Spleen (tissue), 11 donors: ENCODE results near the gene ZNF462. TPM values are rescaled to one million over a fixed set of nuclear protein-coding genes. Genes with fewer than 3 reads are reported as not detected.

Experiments used
- DNase-seq: peaks from one replicate; pipeline ENCODE4 v3.0.0-alpha.2; 2020
- H3K27ac ChIP-seq, 8 donors: fragments of 200-600 bp; sonication (generic) in 7 of 8; 1 replicate in 4 of 8; 2 replicates in 4 of 8; pipeline versions ENCODE4 v1.5.0 to v1.8.0; 2016 to 2021; ENCODE audit warnings: inconsistent platforms in 4 of 8, mild to moderate bottlenecking in 4 of 8, moderate library complexity in 1 of 8
- H3K27me3 ChIP-seq, 7 donors: fragments of 200-600 bp; sonication (generic) in 6 of 7; replicated peaks in 1 of 7; 1 replicate in 4 of 7; 2 replicates in 3 of 7; pipeline versions ENCODE4 v1.5.0 to v1.8.0; 2016 to 2021; ENCODE audit warnings: inconsistent platforms in 3 of 7, mild to moderate bottlenecking in 1 of 7
- H3K36me3 ChIP-seq, 6 donors: fragments of 200-600 bp; sonication (generic) in 5 of 6; 1 replicate in 4 of 6; 2 replicates in 2 of 6; pipeline versions ENCODE4 v1.5.0 to v1.8.0; 2016 to 2021; ENCODE audit warnings: inconsistent platforms in 2 of 6
- H3K4me1 ChIP-seq, 6 donors: fragments of 200-600 bp; sonication (generic) in 5 of 6; 1 replicate in 3 of 6; 2 replicates in 3 of 6; pipeline versions ENCODE4 v1.5.0 to v1.8.0; 2016 to 2021; ENCODE audit warnings: inconsistent platforms in 3 of 6
- H3K4me3 ChIP-seq, 8 donors: fragments of 200-600 bp; sonication (generic) in 7 of 8; 1 replicate in 4 of 8; 2 replicates in 4 of 8; pipeline versions ENCODE4 v1.5.0 to v1.8.0; 2016 to 2021; ENCODE audit warnings: inconsistent platforms in 4 of 8, mild to moderate bottlenecking in 4 of 8, moderate library complexity in 2 of 8
- H3K9me3 ChIP-seq, 8 donors: fragments of 200-600 bp; sonication (generic) in 7 of 8; 1 replicate in 4 of 8; 2 replicates in 4 of 8; pipeline versions ENCODE4 v1.5.0 to v1.8.0; 2016 to 2021; ENCODE audit warnings: inconsistent platforms in 4 of 8
- CTCF ChIP-seq, 11 experiments: fragments of 200-600 bp in 7 of 11; fragments of 450-650 bp in 4 of 11; sonication (generic) in 4 of 11; IDR thresholded peaks in 8 of 11; conservative IDR thresholded peaks in 3 of 11; 1 replicate in 7 of 11; 2 replicates in 4 of 11; pipeline versions ENCODE4 v1.4.0 to v1.8.0; 2016 to 2021; ENCODE audit warnings: antibody characterized with exemption in 11 of 11, inconsistent platforms in 4 of 11, mild to moderate bottlenecking in 1 of 11
- POLR2A ChIP-seq, 3 donors: fragments of 450-650 bp; IDR thresholded peaks; one replicate each; pipeline ENCODE4 v1.5.1; 2017; ENCODE audit warnings: antibody characterized with exemption in 3 of 3, mild to moderate bottlenecking in 1 of 3
- POLR2AphosphoS5 ChIP-seq, 3 donors: sonication (generic); formaldehyde crosslinking; IDR thresholded peaks; one replicate each; pipeline ENCODE4 v1.5.1; 2017; ENCODE audit warnings: antibody characterized with exemption in 3 of 3
- WGBS, 5 donors: extraction: QIAGEN DNeasy Blood & Tissue Kit in 3 of 5; methylation state at CpG; one replicate each; pipeline versions ENCODE4 v1.1.5 to v1.1.7; 2013 to 2018; 5-methylcytosine and 5-hydroxymethylcytosine counted together
- intact Hi-C: fragments of 100-400 bp; cut with DNase I; formaldehyde crosslinking; loops from one replicate; pipeline ENCODE4 v1.15.0; 2023; ENCODE audit warnings: low total_unique reads
- polyA plus RNA-seq, 3 donors: library from polyadenylated mRNA; stranded (reverse); fragments of 200-250 nt; gene quantifications; one replicate each; pipeline ENCODE4 v1.2.1, GENCODE V29; 2013
- total RNA-seq, 7 donors: library from RNA; depleted of rRNA in 3 of 7; stranded (reverse); fragments of >200 nt in 3 of 7; fragmentation: NEBNext Ultra II Directional in 4 of 7; extraction: Animal tissue kit (Norgen Biotek cat#: 25700) in 4 of 7; gene quantifications; one replicate each; pipeline versions ENCODE4 v1.1.0 to v1.2.1, GENCODE V29; 2016 to 2021
- donor health status: healthy with polysubstance abuse.
- donor health status: DM: no; HTN: no; CAD: no; lungs with moderate emphysema.
- donor health status: DM: no; HTN: no; CAD: no.
- donor health status: Bipolar disorder and iron deficiency.
- donor health status: healthy.
- donor health status: DM: no; HTN: no; CAD: no.
- donor health status: DM: yes; HTN: yes; CAD: no.

The ZNF462 gene
- total and polyA plus RNA-seq, 10 donors: 0.36 to 38.9 (median 20.3) TPM

- no peaks in the 10 kb centered on the region for H3K27me3 ChIP-seq
- no peaks in the 10 kb centered on the region for H3K9me3 ChIP-seq
- TF ChIP-seq POLR2A (IDR thresholded peaks at IDR 0.05) (no peak), POLR2AphosphoS5 (IDR thresholded peaks at IDR 0.05) (no peak), CTCF (IDR thresholded peaks at IDR 0.05 in 8 of 11, conservative IDR thresholded peaks at IDR 0.05 in 3 of 11) (no peak)
- no peak overlapping the region for H3K27ac ChIP-seq
- intact Hi-C loops: no loop called here
- DNase-seq: no peak
- no peak overlapping the region for H3K4me3 ChIP-seq
- peaks cover 9 to 51% (median 22%) of the 10 kb centered on the region in 6 donors for H3K4me1 ChIP-seq
- no peaks in the 10 kb centered on the region for H3K36me3 ChIP-seq
- 83 to 90% (median 88%) methylated on average over 5 of the region's 5 CpGs for WGBS, 5 donors
Observed at GRCh38 chr9:106872641-106873040, 9.7 kb downstream of the ZNF462 start.

- WGBS, 5 donors: 78 to 90% (median 85%) methylated on average over 3 of the region's 3 CpGs
- no peak overlapping the region for H3K27ac ChIP-seq
- TF ChIP-seq POLR2AphosphoS5 (IDR thresholded peaks at IDR 0.05): no peak
- TF ChIP-seq POLR2A (IDR thresholded peaks at IDR 0.05): no peak
- TF ChIP-seq CTCF (IDR thresholded peaks at IDR 0.05 in 8 of 11, conservative IDR thresholded peaks at IDR 0.05 in 3 of 11): no peak
- no peaks in the 10 kb centered on the region for H3K9me3 ChIP-seq
- no peaks in the 10 kb centered on the region for H3K36me3 ChIP-seq
- intact Hi-C loops: no loop called here
- no peak for DNase-seq
- no peaks in the 10 kb centered on the region for H3K27me3 ChIP-seq
- peaks cover under 1 to 46% (median 15%) of the 10 kb centered on the region in 6 donors for H3K4me1 ChIP-seq
- no peak overlapping the region for H3K4me3 ChIP-seq
Observed at GRCh38 chr9:106874031-106874430, 11.1 kb downstream of the ZNF462 start.

- Histone ChIP-seq H3K9me3 (no peaks in the 10 kb centered on the region), H3K27ac (no peak overlapping the region), H3K36me3 (no peaks in the 10 kb centered on the region), H3K27me3 (no peaks in the 10 kb centered on the region), H3K4me3 (no peak overlapping the region), H3K4me1 (peaks cover 0 to 46% (median 12%) of the 10 kb centered on the region in 6 donors)
- no peak for TF ChIP-seq POLR2A (IDR thresholded peaks at IDR 0.05)
- no peak for TF ChIP-seq CTCF (IDR thresholded peaks at IDR 0.05 in 8 of 11, conservative IDR thresholded peaks at IDR 0.05 in 3 of 11)
- TF ChIP-seq POLR2AphosphoS5 (IDR thresholded peaks at IDR 0.05): no peak
- 60 to 91% (median 76%) methylated on average over 2 of the region's 2 CpGs for WGBS, 5 donors
- DNase-seq: no peak
- intact Hi-C loops: no loop called here
Observed at GRCh38 chr9:106874652-106875051, 11.7 kb downstream of the ZNF462 start.

- Histone ChIP-seq H3K9me3 (no peaks in the 10 kb centered on the region), H3K4me1 (peaks cover 0 to 39% (median 8%) of the 10 kb centered on the region in 6 donors), H3K4me3 (no peak overlapping the region), H3K27me3 (no peaks in the 10 kb centered on the region), H3K27ac (peak overlapping the region in 5 of 8 donors; percentile 44 to 88 (median 71)), H3K36me3 (no peaks in the 10 kb centered on the region)
- DNase-seq: no peak
- WGBS, 5 donors: 64 to 79% (median 71%) methylated on average over 3 of the region's 3 CpGs
- TF ChIP-seq POLR2AphosphoS5 (IDR thresholded peaks at IDR 0.05) (no peak), CTCF (IDR thresholded peaks at IDR 0.05 in 8 of 11, conservative IDR thresholded peaks at IDR 0.05 in 3 of 11) (no peak), POLR2A (IDR thresholded peaks at IDR 0.05) (no peak)
- intact Hi-C loops: no loop called here
Observed at GRCh38 chr9:106875529-106875928, 12.6 kb downstream of the ZNF462 start.
